Activated T-helper 2 cell treated with anti-CD3 and anti-CD28 coated beads, Interferon-gamma antibody, Interleukin-2, Interleukin-4, amounts not matched to agents 10 μg/mL and 5 μg/mL and 100 μg/mL, durations not matched to agents 14 hours and 24 hours and 36 hours (primary cell): Measurements from ENCODE around the gene ACVR2A. TPM values are rescaled to one million over a fixed set of nuclear protein-coding genes. Genes with fewer than 3 reads are reported as not detected.
A peak's percentile ranks its signal among the peaks of the same experiment; 100 is the strongest.

Source experiments
- DNase-seq: peaks from one replicate; pipeline ENCODE4 v3.0.0; 2021; ENCODE audit warnings: low spot score
- H3K27ac Mint-ChIP-seq: one replicate; pipeline ENCODE4 v1.8.0; 2021; ENCODE audit warnings: mixed read lengths
- H3K27me3 Mint-ChIP-seq: one replicate; pipeline ENCODE4 v1.8.0; 2021; ENCODE audit warnings: low read depth, mixed read lengths
- H3K36me3 Mint-ChIP-seq: one replicate; pipeline ENCODE4 v1.8.0; 2021; ENCODE audit warnings: low read depth, mixed read lengths
- H3K4me1 Mint-ChIP-seq: one replicate; pipeline ENCODE4 v1.8.0; 2021; ENCODE audit warnings: low read depth, mixed read lengths
- H3K4me3 Mint-ChIP-seq: one replicate; pipeline ENCODE4 v1.8.0; 2021; ENCODE audit warnings: low read depth, mild to moderate bottlenecking, moderate library complexity, mixed read lengths
- H3K9me3 Mint-ChIP-seq: one replicate; pipeline ENCODE4 v1.8.0; 2021; ENCODE audit warnings: mixed read lengths
- intact Hi-C: fragments of 100-400 bp; cut with micrococcal nuclease; formaldehyde crosslinking; loops from one replicate; pipeline ENCODE4 v1.15.1; 2023
- total RNA-seq: library from RNA; stranded (reverse); gene quantifications from 2 replicates; pipeline ENCODE4 v1.2.3, GENCODE V29; 2022

Gene ACVR2A
- total RNA-seq, 1 donor from 2014 or later: 1.4 TPM

GRCh38 chr2:147863835-147864234, 19.0 kb downstream of the ACVR2A start:
- H3K4me3 Mint-ChIP-seq: no peak overlapping the region
- H3K27me3 Mint-ChIP-seq: peaks cover 12% of the 10 kb centered on the region
- intact Hi-C loops: no loop called here
- no peaks in the 10 kb centered on the region for H3K4me1 Mint-ChIP-seq
- no peak for DNase-seq
- H3K27ac Mint-ChIP-seq: no peak overlapping the region
- H3K36me3 Mint-ChIP-seq: no peaks in the 10 kb centered on the region
- no peaks in the 10 kb centered on the region for H3K9me3 Mint-ChIP-seq

DNA sequence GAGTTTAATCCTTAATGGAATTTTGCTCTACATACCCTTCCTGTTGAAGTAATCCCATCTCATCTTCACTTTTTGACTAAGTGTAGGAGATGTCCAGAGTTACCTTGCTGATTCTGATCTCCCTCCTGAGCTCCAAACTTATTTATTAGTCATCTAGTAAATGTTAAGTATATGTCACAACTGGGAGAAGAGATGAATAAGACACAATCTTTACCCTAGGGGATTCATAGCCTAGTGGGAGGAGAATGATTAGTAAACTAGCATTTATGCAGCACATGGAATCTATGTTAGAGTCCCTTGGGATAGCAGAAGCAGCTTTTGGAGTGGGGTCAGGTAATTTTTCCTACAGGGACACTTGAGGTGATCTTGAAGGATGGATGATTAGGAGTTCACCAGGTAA, 20.7 kb downstream of the ACVR2A start:
- no peak for DNase-seq
- H3K27ac Mint-ChIP-seq: no peak overlapping the region
- H3K4me3 Mint-ChIP-seq: no peak overlapping the region
- H3K27me3 Mint-ChIP-seq: peaks cover 7% of the 10 kb centered on the region
- intact Hi-C loops: no loop called here
- no peaks in the 10 kb centered on the region for H3K9me3 Mint-ChIP-seq
- no peaks in the 10 kb centered on the region for H3K4me1 Mint-ChIP-seq
- no peaks in the 10 kb centered on the region for H3K36me3 Mint-ChIP-seq

- H3K9me3 Mint-ChIP-seq: no peaks in the 10 kb centered on the region
- H3K36me3 Mint-ChIP-seq: no peaks in the 10 kb centered on the region
- H3K27ac Mint-ChIP-seq: no peak overlapping the region
- no peak overlapping the region for H3K4me3 Mint-ChIP-seq
- H3K27me3 Mint-ChIP-seq: peaks cover under 1% of the 10 kb centered on the region
- DNase-seq: no peak
- intact Hi-C loops: no loop called here
- no peaks in the 10 kb centered on the region for H3K4me1 Mint-ChIP-seq
These were observed 22.2 kb downstream of the ACVR2A start for GRCh38 chr2:147867050-147867449.

GRCh38 chr2:147869934-147870333, 25.1 kb downstream of the ACVR2A start:
- H3K4me1 Mint-ChIP-seq: no peaks in the 10 kb centered on the region
- no peak overlapping the region for H3K27ac Mint-ChIP-seq
- intact Hi-C loops: no loop called here
- H3K36me3 Mint-ChIP-seq: no peaks in the 10 kb centered on the region
- no peaks in the 10 kb centered on the region for H3K9me3 Mint-ChIP-seq
- H3K27me3 Mint-ChIP-seq: no peaks in the 10 kb centered on the region
- no peak for DNase-seq
- H3K4me3 Mint-ChIP-seq: no peak overlapping the region

DNA sequence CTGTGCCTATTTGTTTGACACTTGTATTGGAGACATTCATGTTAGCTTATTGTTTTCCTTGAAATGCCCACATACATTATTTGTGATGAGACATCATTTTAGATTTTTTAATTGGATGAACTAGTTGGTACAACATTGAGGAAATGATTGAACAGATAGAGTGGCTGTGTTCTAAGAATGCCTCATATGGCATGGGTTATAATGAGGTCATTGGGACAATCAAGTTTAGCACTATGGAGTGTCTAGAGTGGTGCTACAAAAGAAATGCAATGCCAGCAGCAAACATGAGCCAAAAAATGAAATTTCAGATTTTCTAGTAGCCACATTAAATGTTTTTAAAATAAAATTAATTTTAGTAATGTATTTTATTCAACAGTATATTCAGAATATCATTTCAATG, 28.1 kb downstream of the ACVR2A start:
- Mint-ChIP-seq H3K27me3 (no peaks in the 10 kb centered on the region), H3K27ac (no peak overlapping the region), H3K4me3 (no peak overlapping the region), H3K4me1 (no peaks in the 10 kb centered on the region), H3K9me3 (no peaks in the 10 kb centered on the region), H3K36me3 (no peaks in the 10 kb centered on the region)
- intact Hi-C loops: no loop called here
- DNase-seq: no peak

GRCh38 chr2:147873859-147874483, 29.1 kb downstream of the ACVR2A start:
- Mint-ChIP-seq H3K9me3 (no peaks in the 10 kb centered on the region), H3K27ac (no peak overlapping the region), H3K4me1 (no peaks in the 10 kb centered on the region), H3K27me3 (no peaks in the 10 kb centered on the region), H3K36me3 (no peaks in the 10 kb centered on the region), H3K4me3 (no peak overlapping the region)
- intact Hi-C loops: no loop called here
- no peak for DNase-seq

- no peak overlapping the region for H3K4me3 Mint-ChIP-seq
- no peaks in the 10 kb centered on the region for H3K36me3 Mint-ChIP-seq
- peaks cover 2% of the 10 kb centered on the region for H3K4me1 Mint-ChIP-seq
- intact Hi-C loops: no loop called here
- no peak for DNase-seq
- no peaks in the 10 kb centered on the region for H3K9me3 Mint-ChIP-seq
- H3K27me3 Mint-ChIP-seq: no peaks in the 10 kb centered on the region
- H3K27ac Mint-ChIP-seq: no peak overlapping the region
These were observed 35.0 kb downstream of the ACVR2A start for GRCh38 chr2:147879846-147880245.

DNA sequence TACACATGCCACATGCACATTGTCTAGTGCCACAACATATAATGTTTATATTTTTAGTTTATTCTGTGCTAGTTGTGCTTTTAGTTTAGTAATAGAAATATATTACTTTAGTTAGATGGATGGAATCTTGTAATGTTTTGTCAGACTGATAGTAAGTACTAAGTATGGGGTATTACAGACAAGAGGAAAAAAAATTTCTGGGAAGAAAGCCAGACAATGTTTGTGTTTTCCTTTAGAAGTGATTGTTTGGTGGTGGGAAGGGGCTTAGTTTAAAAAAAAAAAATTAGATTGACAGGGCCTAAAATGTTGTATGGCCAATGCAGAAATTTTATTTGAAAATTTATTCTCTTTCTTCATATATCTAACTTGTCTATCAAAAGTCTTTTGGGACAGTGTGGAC, 37.8 kb downstream of the ACVR2A start:
- H3K36me3 Mint-ChIP-seq: no peaks in the 10 kb centered on the region

DNA sequence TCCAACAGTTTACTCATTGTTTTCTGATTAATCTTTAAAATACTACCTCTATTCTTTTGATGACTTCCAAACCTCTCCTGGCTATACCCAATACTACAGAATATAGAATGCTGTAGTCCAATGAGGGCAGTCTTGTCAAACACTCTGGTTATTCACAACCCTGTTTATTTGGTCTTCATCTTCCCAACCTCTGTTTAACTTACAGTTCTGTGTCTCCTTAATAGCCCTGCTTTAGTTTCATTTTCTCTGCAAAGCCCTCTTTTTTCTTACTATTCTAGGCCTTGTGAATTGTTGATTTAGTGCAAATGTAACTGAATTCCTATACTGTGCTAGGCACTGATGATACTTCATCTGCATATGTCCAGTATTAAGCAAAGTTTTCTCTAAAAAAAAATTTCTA, 40.0 kb downstream of the ACVR2A start:
- Mint-ChIP-seq H3K4me3 (no peak overlapping the region), H3K27ac (no peak overlapping the region), H3K9me3 (no peaks in the 10 kb centered on the region), H3K4me1 (peaks cover 6% of the 10 kb centered on the region), H3K36me3 (no peaks in the 10 kb centered on the region), H3K27me3 (peaks cover 7% of the 10 kb centered on the region)
- intact Hi-C loops: no loop called here
- DNase-seq: no peak

More for the DNA sequence above, 37.8 kb downstream of the ACVR2A start:
- intact Hi-C loops: no loop called here
- no peak overlapping the region for H3K27ac Mint-ChIP-seq
- H3K27me3 Mint-ChIP-seq: peaks cover under 1% of the 10 kb centered on the region
- no peaks in the 10 kb centered on the region for H3K9me3 Mint-ChIP-seq
- DNase-seq: no peak
- H3K4me3 Mint-ChIP-seq: no peak overlapping the region
- peaks cover 3% of the 10 kb centered on the region for H3K4me1 Mint-ChIP-seq

GRCh38 chr2:147886136-147886535, 41.3 kb downstream of the ACVR2A start:
- no peak overlapping the region for H3K27ac Mint-ChIP-seq
- H3K9me3 Mint-ChIP-seq: no peaks in the 10 kb centered on the region
- intact Hi-C loops: no loop called here
- peaks cover 6% of the 10 kb centered on the region for H3K4me1 Mint-ChIP-seq
- H3K36me3 Mint-ChIP-seq: no peaks in the 10 kb centered on the region
- H3K4me3 Mint-ChIP-seq: no peak overlapping the region
- no peak for DNase-seq
- H3K27me3 Mint-ChIP-seq: peaks cover 7% of the 10 kb centered on the region

DNA sequence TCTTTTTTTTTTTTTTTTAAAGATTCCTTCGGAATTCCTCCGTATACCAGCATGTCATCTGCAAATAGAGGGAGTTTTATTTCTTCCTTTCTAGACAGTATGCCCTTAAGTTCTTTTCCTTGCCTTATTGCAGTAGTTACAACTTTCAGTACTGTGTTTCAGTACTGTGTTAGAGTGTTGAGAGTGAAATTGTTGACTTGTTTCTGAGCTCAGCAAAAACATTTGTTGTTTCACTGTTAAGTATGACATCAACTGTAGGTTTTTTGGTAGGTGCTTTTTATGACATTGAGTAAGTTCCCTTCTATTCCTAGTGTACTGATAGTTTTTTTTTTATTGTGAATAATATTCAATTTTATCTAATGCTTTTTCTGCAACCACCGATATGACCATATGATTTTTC, 43.9 kb downstream of the ACVR2A start:
- no peak for DNase-seq
- intact Hi-C loops: no loop called here

GRCh38 chr2:147904051-147904450, 59.2 kb downstream of the ACVR2A start:
- intact Hi-C loops: no loop called here
- H3K27ac Mint-ChIP-seq: no peak overlapping the region
- H3K36me3 Mint-ChIP-seq: no peaks in the 10 kb centered on the region
- peaks cover 1% of the 10 kb centered on the region for H3K27me3 Mint-ChIP-seq
- no peak for DNase-seq
- H3K4me1 Mint-ChIP-seq: no peaks in the 10 kb centered on the region
- H3K9me3 Mint-ChIP-seq: no peaks in the 10 kb centered on the region
- no peak overlapping the region for H3K4me3 Mint-ChIP-seq

More for the DNA sequence above, 43.9 kb downstream of the ACVR2A start:
- Mint-ChIP-seq H3K27ac (no peak overlapping the region), H3K36me3 (no peaks in the 10 kb centered on the region), H3K27me3 (peaks cover 7% of the 10 kb centered on the region), H3K9me3 (no peaks in the 10 kb centered on the region), H3K4me3 (no peak overlapping the region), H3K4me1 (peaks cover 6% of the 10 kb centered on the region)

- intact Hi-C loops: no loop called here
- H3K9me3 Mint-ChIP-seq: no peaks in the 10 kb centered on the region
These were observed 64.3 kb downstream of the ACVR2A start for GRCh38 chr2:147909178-147909577.

DNA sequence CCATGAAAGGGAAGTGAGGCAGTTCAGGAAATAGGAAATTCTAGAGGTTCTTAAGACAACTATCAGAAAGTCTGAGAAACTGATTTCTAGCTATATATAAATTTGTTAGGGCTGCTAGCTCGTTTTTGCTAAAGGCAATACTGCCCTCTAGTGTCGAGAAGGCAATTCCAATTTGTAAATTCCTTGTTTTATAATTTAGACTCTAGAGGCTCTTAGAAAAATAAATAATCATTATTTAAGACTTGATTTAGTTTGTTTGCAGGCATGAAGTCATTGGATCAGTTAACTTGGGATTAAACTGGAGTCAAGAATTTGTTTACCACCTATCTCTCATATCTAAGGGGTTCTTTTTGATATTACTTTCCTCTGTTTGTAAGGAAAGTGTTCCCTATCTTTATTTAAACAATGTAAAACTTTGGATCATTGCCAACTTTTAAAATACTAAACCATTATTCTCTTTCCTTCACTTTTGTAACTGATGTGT, 66.2 kb downstream of the ACVR2A start:
- no peak overlapping the region for H3K27ac Mint-ChIP-seq
- intact Hi-C loops: loop anchor here (1.0 to 5.0 kb wide), 3 partner anchors 828 to 1174 kb away; no protein-coding TSS in a partner anchor
- peaks cover 12% of the 10 kb centered on the region for H3K27me3 Mint-ChIP-seq
- DNase-seq: peak; percentile 9
- no peak overlapping the region for H3K4me3 Mint-ChIP-seq
- no peaks in the 10 kb centered on the region for H3K36me3 Mint-ChIP-seq
- H3K4me1 Mint-ChIP-seq: peaks cover 2% of the 10 kb centered on the region
- no peaks in the 10 kb centered on the region for H3K9me3 Mint-ChIP-seq

More at GRCh38 chr2:147909178-147909577, 64.3 kb downstream of the ACVR2A start:
- H3K27me3 Mint-ChIP-seq: peaks cover 9% of the 10 kb centered on the region
- no peak overlapping the region for H3K27ac Mint-ChIP-seq
- no peaks in the 10 kb centered on the region for H3K36me3 Mint-ChIP-seq
- H3K4me3 Mint-ChIP-seq: no peak overlapping the region
- peaks cover 2% of the 10 kb centered on the region for H3K4me1 Mint-ChIP-seq
- no peak for DNase-seq
